ENCODE results near the gene SPECC1L.

The SPECC1L gene

GRCh38 chr22:24285245-24285644, 14.6 kb downstream of the SPECC1L start:
- no peak for TF ChIP-seq CTCF (IDR thresholded peaks at IDR 0.05)

GRCh38 chr22:24289114-24289513, 18.5 kb downstream of the SPECC1L start:
- no peak for TF ChIP-seq CTCF (IDR thresholded peaks at IDR 0.05)

- no peak for TF ChIP-seq CTCF (IDR thresholded peaks at IDR 0.05)
Measured at GRCh38 chr22:24289741-24290163, 19.1 kb downstream of the SPECC1L start.

GRCh38 chr22:24290459-24290858, 19.8 kb downstream of the SPECC1L start:
- no peak for TF ChIP-seq CTCF (IDR thresholded peaks at IDR 0.05)

- TF ChIP-seq CTCF (IDR thresholded peaks at IDR 0.05): no peak
Measured at GRCh38 chr22:24291515-24292201, 21.0 kb downstream of the SPECC1L start.

GRCh38 chr22:24302591-24302990, 32.0 kb downstream of the SPECC1L start:
- TF ChIP-seq CTCF (IDR thresholded peaks at IDR 0.05): no peak

GRCh38 chr22:24303007-24303406, 32.4 kb downstream of the SPECC1L start:
- no peak for TF ChIP-seq CTCF (IDR thresholded peaks at IDR 0.05)

Data from LNCAP (cell line).